Kidney capillary endothelial cell (primary cell): ENCODE results near the gene ST7L.
A peak's percentile ranks its signal among the peaks of the same experiment; 100 is the strongest.

Experiments used
- DNase-seq: peaks from one replicate; pipeline ENCODE4 v3.0.0-alpha.2; 2018; ENCODE audit warnings: low spot score

ST7L gene

GRCh38 chr1:112515311-112516009, 103.5 kb downstream of the ST7L start:
- DNase-seq: peak; percentile 19

GRCh38 chr1:112514901-112515300, 104.0 kb downstream of the ST7L start:
- no peak for DNase-seq

- peak; percentile 19 for DNase-seq
Measured at GRCh38 chr1:112513112-112513870, 105.7 kb downstream of the ST7L start.

GRCh38 chr1:112511897-112512296, 107.0 kb downstream of the ST7L start:
- no peak for DNase-seq

- DNase-seq: no peak
Measured at GRCh38 chr1:112510340-112510739, 108.6 kb downstream of the ST7L start.

GRCh38 chr1:112509660-112510178, 109.2 kb downstream of the ST7L start:
- no peak for DNase-seq

GRCh38 chr1:112509005-112509659, 109.8 kb downstream of the ST7L start:
- DNase-seq: peak; percentile 14

GRCh38 chr1:112508278-112509004, 110.5 kb downstream of the ST7L start, which contains the start of gene WNT2B:
Gene WNT2B, plus strand, starts transcription at chr1:112508965. Its CDS starts 298 bp downstream, at chr1:112509263.
- DNase-seq: no peak

- no peak for DNase-seq
Measured at GRCh38 chr1:112507921-112508277, 111.0 kb downstream of the ST7L start.

GRCh38 chr1:112507336-112507735, 111.6 kb downstream of the ST7L start:
- no peak for DNase-seq

GRCh38 chr1:112506731-112507130, 112.2 kb downstream of the ST7L start:
- no peak for DNase-seq

- no peak for DNase-seq
Measured at GRCh38 chr1:112506306-112506705, 112.6 kb downstream of the ST7L start.

GRCh38 chr1:112505878-112506277, 113.1 kb downstream of the ST7L start:
- no peak for DNase-seq

- no peak for DNase-seq
Measured at GRCh38 chr1:112505400-112505785, 113.5 kb downstream of the ST7L start.

GRCh38 chr1:112504661-112505399, 114.1 kb downstream of the ST7L start:
- no peak for DNase-seq

GRCh38 chr1:112504001-112504660, 114.8 kb downstream of the ST7L start:
- no peak for DNase-seq

GRCh38 chr1:112502826-112503225, 116.1 kb downstream of the ST7L start:
- no peak for DNase-seq

- peak; percentile 20 for DNase-seq
Measured at GRCh38 chr1:112501810-112502641, 116.9 kb downstream of the ST7L start.

- no peak for DNase-seq
Measured at GRCh38 chr1:112496290-112496689, 122.7 kb downstream of the ST7L start.

- no peak for DNase-seq
Measured at GRCh38 chr1:112493351-112493750, 125.6 kb downstream of the ST7L start.
